Natural killer cell (primary cell): ENCODE results near the gene TTC28. TPM values are rescaled to one million over a fixed set of nuclear protein-coding genes. Genes with fewer than 3 reads are reported as not detected.

Experiments
- ATAC-seq, 3 donors: fragments of 150-1000 bp in 2 of 3; fragments of 200-7000 bp in 1 of 3; cut with Tn5 transposase; 1 replicate in 1 of 3; 2 replicates in 2 of 3; pipeline ENCODE4 v1.10.0; 2021; ENCODE audit warnings: mild to moderate bottlenecking in 2 of 3, moderate library complexity in 2 of 3
- DNase-seq, 2 donors: peaks; one replicate each; pipeline versions ENCODE4 v3.0.0 to v3.0.0-alpha.2; 2013 to 2021; ENCODE audit warnings: mixed read lengths in 1 of 2
- H3K27ac ChIP-seq: one replicate; pipeline ENCODE4 v1.5.1; 2013; ENCODE audit warnings: mild to moderate bottlenecking, low read length
- H3K27me3 ChIP-seq: one replicate; pipeline ENCODE4 v1.6.1; 2013; ENCODE audit warnings: low read length; ENCODE audit not compliant: control insufficient read depth, insufficient read depth
- H3K36me3 ChIP-seq: one replicate; pipeline ENCODE4 v1.6.1; 2013; ENCODE audit warnings: low read length; ENCODE audit not compliant: control insufficient read depth, insufficient read depth
- H3K4me1 ChIP-seq: one replicate; pipeline ENCODE4 v1.6.1; 2013; ENCODE audit warnings: low read length; ENCODE audit not compliant: control insufficient read depth, insufficient read depth
- H3K4me3 ChIP-seq: one replicate; pipeline ENCODE4 v1.5.1; 2013; ENCODE audit warnings: low read length
- H3K9me3 ChIP-seq: one replicate; pipeline ENCODE4 v1.6.1; 2013; ENCODE audit warnings: low read length; ENCODE audit not compliant: control insufficient read depth, insufficient read depth
- H3K27ac Mint-ChIP-seq, 2 donors: one replicate each; pipeline ENCODE4 v1.8.0; 2022; ENCODE audit warnings: mild to moderate bottlenecking in 2 of 2, mixed read lengths in 2 of 2, moderate library complexity in 1 of 2
- H3K27me3 Mint-ChIP-seq, 2 donors: one replicate each; pipeline ENCODE4 v1.8.0; 2022; ENCODE audit warnings: low read depth in 2 of 2, mixed read lengths in 2 of 2
- H3K36me3 Mint-ChIP-seq: one replicate; pipeline ENCODE4 v1.8.0; 2022; ENCODE audit warnings: mixed read lengths
- H3K4me1 Mint-ChIP-seq, 2 donors: one replicate each; pipeline ENCODE4 v1.8.0; 2022; ENCODE audit warnings: mixed read lengths in 2 of 2
- H3K4me3 Mint-ChIP-seq: one replicate; pipeline ENCODE4 v1.8.0; 2022; ENCODE audit warnings: mild to moderate bottlenecking, moderate library complexity, mixed read lengths
- H3K9me3 Mint-ChIP-seq, 2 donors: one replicate each; pipeline ENCODE4 v1.8.0; 2022; ENCODE audit warnings: mixed read lengths in 2 of 2
- WGBS: methylation state at CpG from one replicate; pipeline ENCODE4 v1.1.7; 2013; ENCODE audit warnings: missing lambda C conversion rate; ENCODE audit not compliant: insufficient coverage; 5-methylcytosine and 5-hydroxymethylcytosine counted together
- intact Hi-C: fragments of 100-400 bp; cut with micrococcal nuclease; formaldehyde crosslinking; loops from one replicate; pipeline ENCODE4 v1.14.2; 2022
- total RNA-seq, 4 donors: library from RNA; stranded (reverse); fragments of 120-200 nt in 1 of 4; gene quantifications; one replicate each; pipeline versions ENCODE4 v1.2.3 to v1.2.4, GENCODE V29; 2013 to 2022
- TF ChIP-seq, protein P1 (sequence below): fragments of 200-600 bp; IDR thresholded peaks from one replicate; pipeline ENCODE4 v1.8.0; 2022; ENCODE audit warnings: antibody characterized with exemption

TTC28 gene
- total RNA-seq, 3 donors from 2014 or later (not counting 1 experiment from before 2014, with no cell fraction given) = 4.1 to 10.0 (median 8.6) TPM

DNA sequence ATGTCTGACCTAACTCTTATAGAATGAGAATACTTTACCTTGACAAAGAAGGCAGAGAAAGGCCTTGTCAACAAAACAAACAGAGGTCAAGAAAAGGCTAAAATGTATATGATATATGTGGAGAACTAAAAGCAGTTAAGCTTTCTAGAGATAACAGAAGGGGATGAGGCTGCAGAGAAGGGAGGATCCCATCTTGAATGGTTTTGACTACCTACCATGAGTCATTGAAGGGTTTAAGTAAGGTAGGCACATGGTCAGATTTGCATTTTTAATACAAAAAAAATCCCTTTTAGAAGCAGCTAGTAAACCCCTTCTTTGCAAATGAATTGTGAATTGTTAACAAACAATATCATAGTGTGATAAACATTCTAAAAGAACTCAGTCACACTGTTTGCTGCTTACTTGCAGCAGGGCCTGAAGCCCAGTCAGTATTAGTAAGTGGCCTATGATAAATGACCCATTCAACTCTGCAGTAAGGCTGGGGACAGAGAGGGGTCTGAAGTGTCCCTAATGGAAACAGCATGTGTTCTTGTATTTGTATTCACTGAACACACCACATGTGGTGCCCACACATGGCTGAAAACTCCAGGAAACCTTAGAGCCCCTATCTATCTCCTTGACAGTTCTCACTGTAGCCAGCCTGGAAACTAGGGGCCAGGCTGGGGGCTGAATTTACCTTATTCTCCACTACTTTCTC is 431.8 kb downstream of the TTC28 start:
- no peak for DNase-seq
- Histone ChIP-seq H3K4me1 (no peaks in the 10 kb centered on the region), H3K27me3 (no peaks in the 10 kb centered on the region), H3K9me3 (no peaks in the 10 kb centered on the region), H3K4me3 (no peak overlapping the region), H3K27ac (no peak overlapping the region), H3K36me3 (no peaks in the 10 kb centered on the region)
- peaks cover 10 to 20% of the 10 kb centered on the region in 2 donors for H3K27me3 Mint-ChIP-seq
- H3K4me1 Mint-ChIP-seq = no peaks in the 10 kb centered on the region
- intact Hi-C loops = no loop called here
- H3K27ac Mint-ChIP-seq = no peak overlapping the region
- TF ChIP-seq, protein P1, sequence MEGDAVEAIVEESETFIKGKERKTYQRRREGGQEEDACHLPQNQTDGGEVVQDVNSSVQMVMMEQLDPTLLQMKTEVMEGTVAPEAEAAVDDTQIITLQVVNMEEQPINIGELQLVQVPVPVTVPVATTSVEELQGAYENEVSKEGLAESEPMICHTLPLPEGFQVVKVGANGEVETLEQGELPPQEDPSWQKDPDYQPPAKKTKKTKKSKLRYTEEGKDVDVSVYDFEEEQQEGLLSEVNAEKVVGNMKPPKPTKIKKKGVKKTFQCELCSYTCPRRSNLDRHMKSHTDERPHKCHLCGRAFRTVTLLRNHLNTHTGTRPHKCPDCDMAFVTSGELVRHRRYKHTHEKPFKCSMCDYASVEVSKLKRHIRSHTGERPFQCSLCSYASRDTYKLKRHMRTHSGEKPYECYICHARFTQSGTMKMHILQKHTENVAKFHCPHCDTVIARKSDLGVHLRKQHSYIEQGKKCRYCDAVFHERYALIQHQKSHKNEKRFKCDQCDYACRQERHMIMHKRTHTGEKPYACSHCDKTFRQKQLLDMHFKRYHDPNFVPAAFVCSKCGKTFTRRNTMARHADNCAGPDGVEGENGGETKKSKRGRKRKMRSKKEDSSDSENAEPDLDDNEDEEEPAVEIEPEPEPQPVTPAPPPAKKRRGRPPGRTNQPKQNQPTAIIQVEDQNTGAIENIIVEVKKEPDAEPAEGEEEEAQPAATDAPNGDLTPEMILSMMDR = no peak
- no peak overlapping the region for H3K4me3 Mint-ChIP-seq
- H3K9me3 Mint-ChIP-seq = no peaks in the 10 kb centered on the region
- ATAC-seq = no peak
- no peaks in the 10 kb centered on the region for H3K36me3 Mint-ChIP-seq

DNA sequence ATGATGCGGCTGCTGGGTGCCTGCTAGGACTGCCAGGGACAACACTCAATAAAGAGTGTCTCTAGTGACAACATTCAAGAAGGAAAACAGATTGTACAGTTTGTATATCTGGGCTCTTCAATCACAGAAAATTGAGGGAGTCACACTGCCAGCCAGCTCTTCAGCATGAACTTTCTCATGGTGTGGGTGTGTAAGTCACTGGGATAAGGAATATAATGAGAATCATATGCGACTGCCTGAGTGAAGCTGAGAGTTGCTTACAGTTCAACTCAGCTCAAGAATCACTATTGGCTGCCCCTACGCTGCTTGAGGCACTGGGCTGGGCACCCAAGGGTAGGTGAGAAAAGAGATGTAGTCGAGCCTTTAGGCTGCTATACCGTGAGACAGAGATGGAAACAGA is 432.5 kb downstream of the TTC28 start:
- intact Hi-C loops = no loop called here
- Histone ChIP-seq H3K4me1 (no peaks in the 10 kb centered on the region), H3K27ac (no peak overlapping the region), H3K36me3 (no peaks in the 10 kb centered on the region), H3K4me3 (no peak overlapping the region), H3K9me3 (no peaks in the 10 kb centered on the region), H3K27me3 (no peaks in the 10 kb centered on the region)
- ATAC-seq (no peak), DNase-seq (no peak)
- H3K27ac Mint-ChIP-seq = no peak overlapping the region
- peaks cover 10 to 20% of the 10 kb centered on the region in 2 donors for H3K27me3 Mint-ChIP-seq
- 90% methylated on average over 5 of the region's 5 CpGs for WGBS
- TF ChIP-seq, protein P1 = no peak
- no peaks in the 10 kb centered on the region for H3K36me3 Mint-ChIP-seq
- no peaks in the 10 kb centered on the region for H3K9me3 Mint-ChIP-seq
- no peaks in the 10 kb centered on the region for H3K4me1 Mint-ChIP-seq
- H3K4me3 Mint-ChIP-seq = no peak overlapping the region

DNA sequence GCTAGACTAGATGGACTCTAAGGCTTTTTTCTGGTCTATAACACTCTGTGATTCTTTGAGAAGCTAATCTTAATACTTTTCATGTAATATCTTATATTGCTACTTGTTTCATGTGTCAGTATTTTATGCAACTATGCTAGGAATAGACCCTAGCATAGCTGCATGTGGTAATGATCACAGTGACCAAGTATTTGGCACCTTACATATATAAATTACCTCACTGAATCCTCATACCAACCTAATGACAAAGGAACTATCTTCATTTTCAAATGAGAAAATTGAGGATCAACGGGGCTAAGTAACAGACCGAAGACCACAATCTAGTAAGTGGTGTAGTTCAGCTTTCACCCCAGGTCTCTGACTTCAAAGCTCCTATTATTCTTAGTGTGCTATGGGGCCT is 433.2 kb downstream of the TTC28 start:
- DNase-seq (no peak), ATAC-seq (no peak)
- no peak overlapping the region for H3K4me3 ChIP-seq
- H3K4me1 ChIP-seq = no peaks in the 10 kb centered on the region
- H3K9me3 Mint-ChIP-seq = no peaks in the 10 kb centered on the region
- WGBS = 94% methylated on average over 2 of the region's 2 CpGs
- H3K4me3 Mint-ChIP-seq = no peak overlapping the region
- no peaks in the 10 kb centered on the region for H3K36me3 ChIP-seq
- no peaks in the 10 kb centered on the region for H3K4me1 Mint-ChIP-seq
- TF ChIP-seq, protein P1 = no peak
- intact Hi-C loops = no loop called here
- no peak overlapping the region for H3K27ac ChIP-seq
- no peak overlapping the region for H3K27ac Mint-ChIP-seq
- no peaks in the 10 kb centered on the region for H3K27me3 ChIP-seq
- peaks cover 12 to 20% of the 10 kb centered on the region in 2 donors for H3K27me3 Mint-ChIP-seq
- H3K9me3 ChIP-seq = no peaks in the 10 kb centered on the region
- no peaks in the 10 kb centered on the region for H3K36me3 Mint-ChIP-seq
